ENCODE data around the gene COX7B2. TPM values are rescaled to one million over a fixed set of nuclear protein-coding genes. Genes with fewer than 3 reads are reported as not detected.

Gene COX7B2
- total RNA-seq, 1 experiment from 2014 or later = 4.7 TPM

DNA sequence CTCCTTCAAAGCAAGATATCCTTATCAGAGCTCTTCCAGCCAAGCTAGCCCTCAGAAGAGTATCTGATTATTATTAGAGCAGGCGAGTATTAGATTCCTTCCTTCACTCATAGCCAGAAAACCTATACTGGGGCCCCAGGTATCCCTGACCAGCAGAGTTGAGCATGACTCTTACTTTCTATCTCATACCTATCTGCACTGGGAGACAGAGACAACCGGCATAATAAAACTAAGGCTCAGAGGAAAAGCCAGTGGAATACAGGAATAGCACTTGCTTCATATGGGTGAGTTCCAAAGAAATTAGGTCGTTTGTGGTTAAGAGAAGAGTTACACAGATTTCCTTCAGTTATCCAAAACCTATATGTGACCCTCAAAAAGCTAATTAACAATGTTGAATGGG, 41.8 kb upstream of the COX7B2 start:
- Histone ChIP-seq H3K4me3 (ENCODE audit: low read length) (no peak overlapping the region), H3K9me2 (replicated peaks; ENCODE audit: low read length) (no peaks in the 10 kb centered on the region), H3K9me3 (ENCODE audit: low read length) (no peaks in the 10 kb centered on the region), H4K20me1 (ENCODE audit: low read length) (no peaks in the 10 kb centered on the region), H3K27ac (ENCODE audit: low read length) (no peak overlapping the region), H3K79me2 (ENCODE audit: low read length) (no peaks in the 10 kb centered on the region), H3K4me1 (ENCODE audit: insufficient read depth, low read length) (no peaks in the 10 kb centered on the region), H2AFZ (ENCODE audit: low read length) (no peak overlapping the region), H3K9ac (ENCODE audit: low read length) (no peak overlapping the region), H3K36me3 (ENCODE audit: low read depth, low read length) (no peaks in the 10 kb centered on the region), H3K27me3 (ENCODE audit: low read length) (no peaks in the 10 kb centered on the region), H3K4me2 (ENCODE audit: low read length) (no peak overlapping the region), H3F3A (ENCODE audit: low read length, unreplicated experiment) (no peaks in the 10 kb centered on the region)
- no TSS peak for BruUV-seq (replicated peaks)
- ATAC-seq (no peak), DNase-seq (no peak)
- ChIA-PET POLR2A (ENCODE audit: unreplicated experiment) (no interaction called here), CTCF (no interaction called here)
- intact Hi-C loops (cut with micrococcal nuclease) = no loop called here
- TF ChIP-seq EZH2phosphoT487 (IDR thresholded peaks at IDR 0.05; ENCODE audit: borderline replicate concordance, low read length) (no peak), EZH2 (IDR thresholded peaks at IDR 0.05; ENCODE audit: low read length, unreplicated experiment) (no peak)
- TF ChIP-seq, protein P1, sequence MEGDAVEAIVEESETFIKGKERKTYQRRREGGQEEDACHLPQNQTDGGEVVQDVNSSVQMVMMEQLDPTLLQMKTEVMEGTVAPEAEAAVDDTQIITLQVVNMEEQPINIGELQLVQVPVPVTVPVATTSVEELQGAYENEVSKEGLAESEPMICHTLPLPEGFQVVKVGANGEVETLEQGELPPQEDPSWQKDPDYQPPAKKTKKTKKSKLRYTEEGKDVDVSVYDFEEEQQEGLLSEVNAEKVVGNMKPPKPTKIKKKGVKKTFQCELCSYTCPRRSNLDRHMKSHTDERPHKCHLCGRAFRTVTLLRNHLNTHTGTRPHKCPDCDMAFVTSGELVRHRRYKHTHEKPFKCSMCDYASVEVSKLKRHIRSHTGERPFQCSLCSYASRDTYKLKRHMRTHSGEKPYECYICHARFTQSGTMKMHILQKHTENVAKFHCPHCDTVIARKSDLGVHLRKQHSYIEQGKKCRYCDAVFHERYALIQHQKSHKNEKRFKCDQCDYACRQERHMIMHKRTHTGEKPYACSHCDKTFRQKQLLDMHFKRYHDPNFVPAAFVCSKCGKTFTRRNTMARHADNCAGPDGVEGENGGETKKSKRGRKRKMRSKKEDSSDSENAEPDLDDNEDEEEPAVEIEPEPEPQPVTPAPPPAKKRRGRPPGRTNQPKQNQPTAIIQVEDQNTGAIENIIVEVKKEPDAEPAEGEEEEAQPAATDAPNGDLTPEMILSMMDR (conservative IDR thresholded peaks at IDR 0.05; ENCODE audit: low read depth, low read length) = no peak

DNA sequence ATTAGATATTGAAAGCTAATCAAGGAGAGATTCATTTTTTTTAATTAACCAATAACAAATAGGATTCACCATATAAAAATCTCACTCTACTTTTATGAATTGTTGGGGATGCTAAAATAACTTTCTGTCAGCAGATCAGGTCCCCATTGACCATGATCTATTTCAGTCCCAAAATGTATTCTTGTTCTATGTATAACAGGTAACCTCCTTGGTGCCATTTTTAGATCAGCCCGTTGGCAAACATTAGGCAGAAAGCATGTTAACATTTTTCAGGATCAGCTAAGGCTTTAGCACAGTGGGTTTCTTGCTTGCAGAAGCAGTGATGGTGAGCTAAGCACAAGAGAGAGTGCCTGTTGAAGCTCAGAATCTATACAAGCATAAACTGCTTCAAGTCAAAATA, 40.8 kb upstream of the COX7B2 start:
- H3K4me3 ChIP-seq (ENCODE audit: low read length) = no peak overlapping the region
- CTCF ChIA-PET = no interaction called here
- H3K79me2 ChIP-seq (ENCODE audit: low read length) = no peaks in the 10 kb centered on the region
- BruUV-seq (replicated peaks) = no TSS peak
- H3K9ac ChIP-seq (ENCODE audit: low read length) = no peak overlapping the region
- H3K4me2 ChIP-seq (ENCODE audit: low read length) = no peak overlapping the region
- no peak for TF ChIP-seq EZH2phosphoT487 (IDR thresholded peaks at IDR 0.05; ENCODE audit: borderline replicate concordance, low read length)
- no peak for TF ChIP-seq EZH2 (IDR thresholded peaks at IDR 0.05; ENCODE audit: low read length, unreplicated experiment)
- H3K9me3 ChIP-seq (ENCODE audit: low read length) = no peaks in the 10 kb centered on the region
- H3K36me3 ChIP-seq (ENCODE audit: low read depth, low read length) = no peaks in the 10 kb centered on the region
- no peaks in the 10 kb centered on the region for H3K27me3 ChIP-seq (ENCODE audit: low read length)
- intact Hi-C loops (cut with micrococcal nuclease) = no loop called here
- no peak for DNase-seq
- no peaks in the 10 kb centered on the region for H3K9me2 ChIP-seq (replicated peaks; ENCODE audit: low read length)
- H3K4me1 ChIP-seq (ENCODE audit: insufficient read depth, low read length) = no peaks in the 10 kb centered on the region
- ATAC-seq = no peak
- no peaks in the 10 kb centered on the region for H3F3A ChIP-seq (ENCODE audit: low read length, unreplicated experiment)
- POLR2A ChIA-PET (ENCODE audit: unreplicated experiment) = no interaction called here
- H2AFZ ChIP-seq (ENCODE audit: low read length) = no peak overlapping the region
- H4K20me1 ChIP-seq (ENCODE audit: low read length) = no peaks in the 10 kb centered on the region
- no peak overlapping the region for H3K27ac ChIP-seq (ENCODE audit: low read length)

DNA sequence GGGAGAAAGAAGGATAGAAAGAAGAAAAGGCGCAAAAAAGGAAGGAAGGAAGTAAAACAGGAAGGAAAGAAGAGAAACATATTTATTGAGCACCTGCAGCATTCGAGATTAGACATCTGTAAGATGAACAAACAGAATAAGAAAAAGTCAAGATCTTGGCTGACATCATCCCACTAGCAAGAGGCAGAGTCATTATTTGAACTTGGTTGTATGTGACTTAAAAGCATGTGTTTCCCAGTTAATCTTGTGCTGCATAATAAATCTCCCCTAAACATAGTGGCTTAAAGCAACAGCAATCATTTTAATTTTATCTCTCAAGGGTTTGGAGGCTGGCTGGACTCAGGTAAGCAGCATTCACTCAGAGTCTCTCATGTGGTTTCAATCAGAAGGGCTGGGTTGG, 38.5 kb upstream of the COX7B2 start:
- no peaks in the 10 kb centered on the region for H3K27me3 ChIP-seq (ENCODE audit: low read length)
- ATAC-seq = no peak
- ChIA-PET POLR2A (ENCODE audit: unreplicated experiment) (no interaction called here), CTCF (no interaction called here)
- no peaks in the 10 kb centered on the region for H3K9me2 ChIP-seq (replicated peaks; ENCODE audit: low read length)
- no peak overlapping the region for H3K9ac ChIP-seq (ENCODE audit: low read length)
- DNase-seq = no peak
- BruUV-seq (replicated peaks) = no TSS peak
- no peak overlapping the region for H3K4me3 ChIP-seq (ENCODE audit: low read length)
- H4K20me1 ChIP-seq (ENCODE audit: low read length) = no peaks in the 10 kb centered on the region
- H3K27ac ChIP-seq (ENCODE audit: low read length) = no peak overlapping the region
- H3K9me3 ChIP-seq (ENCODE audit: low read length) = no peaks in the 10 kb centered on the region
- H3K4me2 ChIP-seq (ENCODE audit: low read length) = no peak overlapping the region
- no peaks in the 10 kb centered on the region for H3K36me3 ChIP-seq (ENCODE audit: low read depth, low read length)
- intact Hi-C loops (cut with micrococcal nuclease) = no loop called here
- no peaks in the 10 kb centered on the region for H3F3A ChIP-seq (ENCODE audit: low read length, unreplicated experiment)
- H3K4me1 ChIP-seq (ENCODE audit: insufficient read depth, low read length) = no peaks in the 10 kb centered on the region
- TF ChIP-seq EZH2 (IDR thresholded peaks at IDR 0.05; ENCODE audit: low read length, unreplicated experiment) = no peak
- no peak for TF ChIP-seq EZH2phosphoT487 (IDR thresholded peaks at IDR 0.05; ENCODE audit: borderline replicate concordance, low read length)
- TF ChIP-seq, protein P1 (conservative IDR thresholded peaks at IDR 0.05; ENCODE audit: low read depth, low read length) = no peak
- no peak overlapping the region for H2AFZ ChIP-seq (ENCODE audit: low read length)
- no peaks in the 10 kb centered on the region for H3K79me2 ChIP-seq (ENCODE audit: low read length)
